ENCODE data around the gene PDE4D.

GRCh38 chr5:59360130-59360555 is 533.4 kb downstream of the PDE4D start:
- TF ChIP-seq MXI1 (IDR thresholded peaks at IDR 0.05; ENCODE audit: borderline replicate concordance, low read depth, low read length) (no peak), CTCF (conservative IDR thresholded peaks at IDR 0.05; ENCODE audit: low read depth, low read length) (no peak), SMC3 (IDR thresholded peaks at IDR 0.05; ENCODE audit: low read depth, low read length) (no peak), RAD21 (IDR thresholded peaks at IDR 0.05; ENCODE audit: low read length) (no peak), CHD1 (IDR thresholded peaks at IDR 0.05; ENCODE audit: low read depth, low read length) (no peak), BHLHE40 (IDR thresholded peaks at IDR 0.05; ENCODE audit: low read depth, low read length) (no peak), POLR2A (IDR thresholded peaks at IDR 0.05; ENCODE audit: low read depth, low read length) (no peak), NFE2L2 (IDR thresholded peaks at IDR 0.05; ENCODE audit: low read depth, low read length) (no peak), RFX5 (IDR thresholded peaks at IDR 0.05; ENCODE audit: low read depth, low read length) (no peak), USF2 (IDR thresholded peaks at IDR 0.05; ENCODE audit: low read depth, low read length) (no peak)

Measured in IMR-90 (cell line).